Measurements from ENCODE around the gene FBXO31. TPM values are rescaled to one million over a fixed set of nuclear protein-coding genes. Genes with fewer than 3 reads are reported as not detected.
A peak's percentile ranks its signal among the peaks of the same experiment; 100 is the strongest.

FBXO31 gene
- total RNA-seq, 1 donor from 2014 or later: 93.3 TPM

DNA sequence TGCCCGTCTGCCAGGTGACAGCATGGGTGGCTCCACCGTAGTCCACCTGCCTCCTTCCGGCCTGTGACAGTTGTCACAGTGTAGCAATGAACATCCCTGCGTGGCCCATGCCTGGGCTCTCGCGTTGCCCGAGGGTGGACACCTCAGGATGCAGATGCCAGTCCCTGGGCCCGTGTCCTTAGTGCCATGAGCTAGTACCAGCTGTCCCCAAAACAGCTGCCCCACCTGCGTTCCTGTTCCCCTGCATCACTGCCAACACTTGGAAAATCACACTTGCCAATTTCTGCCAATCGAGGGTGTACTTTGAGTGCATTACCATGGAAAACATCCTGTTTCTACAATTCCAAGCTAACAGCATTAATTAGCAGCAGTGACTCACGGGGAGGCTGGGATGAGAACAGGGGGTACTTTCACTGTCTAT is 57.4 kb downstream of the FBXO31 start:
- H3K27ac ChIP-seq: no peak overlapping the region
- TF ChIP-seq, protein P1, sequence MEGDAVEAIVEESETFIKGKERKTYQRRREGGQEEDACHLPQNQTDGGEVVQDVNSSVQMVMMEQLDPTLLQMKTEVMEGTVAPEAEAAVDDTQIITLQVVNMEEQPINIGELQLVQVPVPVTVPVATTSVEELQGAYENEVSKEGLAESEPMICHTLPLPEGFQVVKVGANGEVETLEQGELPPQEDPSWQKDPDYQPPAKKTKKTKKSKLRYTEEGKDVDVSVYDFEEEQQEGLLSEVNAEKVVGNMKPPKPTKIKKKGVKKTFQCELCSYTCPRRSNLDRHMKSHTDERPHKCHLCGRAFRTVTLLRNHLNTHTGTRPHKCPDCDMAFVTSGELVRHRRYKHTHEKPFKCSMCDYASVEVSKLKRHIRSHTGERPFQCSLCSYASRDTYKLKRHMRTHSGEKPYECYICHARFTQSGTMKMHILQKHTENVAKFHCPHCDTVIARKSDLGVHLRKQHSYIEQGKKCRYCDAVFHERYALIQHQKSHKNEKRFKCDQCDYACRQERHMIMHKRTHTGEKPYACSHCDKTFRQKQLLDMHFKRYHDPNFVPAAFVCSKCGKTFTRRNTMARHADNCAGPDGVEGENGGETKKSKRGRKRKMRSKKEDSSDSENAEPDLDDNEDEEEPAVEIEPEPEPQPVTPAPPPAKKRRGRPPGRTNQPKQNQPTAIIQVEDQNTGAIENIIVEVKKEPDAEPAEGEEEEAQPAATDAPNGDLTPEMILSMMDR (IDR thresholded peaks at IDR 0.05): no peak
- peak; percentile 13 to 19 for TF ChIP-seq POLR2AphosphoS5 (IDR thresholded peaks at IDR 0.05; ENCODE audit: insufficient read depth in 1 of 2, low read depth in 1 of 2)
- peaks cover 4 to 28% of the 10 kb centered on the region in 2 donors for H3K36me3 ChIP-seq
- H3K4me1 ChIP-seq: peaks cover 13% of the 10 kb centered on the region
- no peaks in the 10 kb centered on the region for H3K27me3 ChIP-seq
- DNase-seq (ENCODE audit: extremely low spot score in 2 of 2): no peak
- intact Hi-C loops (cut with DNase I): loop anchor here (5.0 kb wide), 1 partner anchor 56 kb away; the partner anchor contains the start of gene FBXO31
- H3K4me3 ChIP-seq: no peak overlapping the region
- no peaks in the 10 kb centered on the region for H3K9me3 ChIP-seq

DNA sequence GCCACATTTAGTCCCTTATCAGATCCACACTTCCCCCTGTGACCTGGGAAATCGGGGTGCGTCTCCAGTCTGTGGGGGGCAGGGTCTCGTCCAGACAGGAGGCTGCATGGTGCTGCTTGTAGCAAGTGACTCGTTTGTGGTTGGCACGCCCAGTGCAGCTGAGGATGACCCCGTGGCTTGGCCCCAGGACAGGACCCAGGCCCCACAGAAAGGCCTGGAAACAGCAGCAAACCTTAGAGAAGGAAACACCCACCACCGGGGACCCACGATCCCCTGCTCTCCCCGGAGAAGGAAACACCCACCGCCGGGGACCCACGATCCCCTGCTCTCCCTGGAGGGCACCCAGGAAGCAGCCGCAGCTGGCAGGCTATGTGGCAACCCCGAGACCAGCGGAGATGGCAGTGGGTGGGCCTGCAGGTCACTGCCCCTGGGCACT is 58.1 kb downstream of the FBXO31 start:
- Histone ChIP-seq H3K9me3 (no peaks in the 10 kb centered on the region), H3K4me3 (no peak overlapping the region), H3K27me3 (no peaks in the 10 kb centered on the region), H3K27ac (no peak overlapping the region), H3K4me1 (peaks cover 13% of the 10 kb centered on the region), H3K36me3 (peaks cover under 1 to 21% of the 10 kb centered on the region in 2 donors)
- TF ChIP-seq POLR2A (IDR thresholded peaks at IDR 0.05): no peak
- no peak for TF ChIP-seq POLR2AphosphoS5 (IDR thresholded peaks at IDR 0.05; ENCODE audit: insufficient read depth in 1 of 2, low read depth in 1 of 2)
- TF ChIP-seq, protein P1 (IDR thresholded peaks at IDR 0.05): no peak
- intact Hi-C loops (cut with DNase I): loop anchor here (5.0 kb wide), 1 partner anchor 57 kb away; the partner anchor contains the start of gene FBXO31
- no peak for DNase-seq (ENCODE audit: extremely low spot score in 2 of 2)

DNA sequence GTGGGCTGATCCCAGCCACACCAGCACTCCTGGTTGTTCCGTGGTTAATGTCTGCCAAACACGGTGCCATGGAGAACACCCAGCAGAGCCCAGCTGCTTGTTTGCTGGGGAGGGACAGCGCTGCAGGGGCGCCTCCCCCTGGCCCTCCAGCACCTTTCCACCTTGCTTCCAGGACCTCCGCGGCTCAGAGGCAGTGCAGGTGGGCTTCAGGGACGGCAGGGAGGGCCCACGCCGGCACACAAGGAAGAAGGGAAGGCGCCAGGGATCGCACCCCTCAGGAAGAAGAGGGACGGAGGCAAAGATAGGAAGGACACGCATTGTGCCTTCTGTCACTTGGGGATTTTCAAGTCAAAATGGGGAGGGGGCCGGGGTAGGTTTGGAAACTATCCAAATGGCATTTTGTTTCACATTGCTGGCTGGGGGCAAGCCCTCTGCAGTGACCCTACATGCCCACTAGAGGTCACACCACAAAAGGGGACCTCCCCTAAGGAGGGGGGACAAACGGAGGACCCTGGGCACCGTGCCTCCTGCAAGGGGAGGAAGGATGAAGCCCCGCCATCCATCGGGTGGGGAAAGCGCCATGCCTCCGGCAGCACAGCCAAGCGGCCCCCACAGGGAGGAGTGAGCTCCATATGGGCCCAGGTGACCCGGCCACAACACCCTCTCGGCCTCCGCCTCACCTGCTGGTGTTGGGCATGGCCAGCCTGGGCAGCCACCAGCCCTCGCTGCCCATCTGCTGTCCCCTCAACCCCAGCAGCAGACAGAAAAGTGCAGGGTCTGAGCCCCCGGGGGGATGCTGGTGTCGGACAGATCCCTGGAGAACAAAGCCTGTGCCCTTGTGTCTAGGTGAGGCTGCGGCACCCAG is 58.9 kb downstream of the FBXO31 start:
- intact Hi-C loops (cut with DNase I): loop anchor here (5.0 kb wide), 1 partner anchor 58 kb away; the partner anchor contains the start of gene FBXO31

GRCh38 chr16:87323727-87324410 is 59.7 kb downstream of the FBXO31 start:
- intact Hi-C loops (cut with DNase I): no loop called here
- H3K9me3 ChIP-seq: no peaks in the 10 kb centered on the region
- TF ChIP-seq POLR2A (IDR thresholded peaks at IDR 0.05) (no peak), POLR2AphosphoS5 (IDR thresholded peaks at IDR 0.05; ENCODE audit: insufficient read depth in 1 of 2, low read depth in 1 of 2) (no peak)
- TF ChIP-seq, protein P1 (IDR thresholded peaks at IDR 0.05): no peak

More for the DNA sequence above, 58.9 kb downstream of the FBXO31 start:
- no peaks in the 10 kb centered on the region for H3K9me3 ChIP-seq
- H3K4me1 ChIP-seq: peaks cover 13% of the 10 kb centered on the region
- peak overlapping the region; percentile 22 for H3K27ac ChIP-seq
- peaks cover 0 to 15% of the 10 kb centered on the region in 2 donors for H3K36me3 ChIP-seq
- TF ChIP-seq POLR2A (IDR thresholded peaks at IDR 0.05): no peak
- TF ChIP-seq, protein P1 (IDR thresholded peaks at IDR 0.05): peak in 2 of 3 experiments; percentile 42 to 58
- no peaks in the 10 kb centered on the region for H3K27me3 ChIP-seq
- DNase-seq (ENCODE audit: extremely low spot score in 2 of 2): no peak
- H3K4me3 ChIP-seq: no peak overlapping the region

More at GRCh38 chr16:87323727-87324410, 59.7 kb downstream of the FBXO31 start:
- Histone ChIP-seq H3K27me3 (no peaks in the 10 kb centered on the region), H3K36me3 (peaks cover 0 to 9% of the 10 kb centered on the region in 2 donors), H3K4me3 (no peak overlapping the region), H3K4me1 (peaks cover 16% of the 10 kb centered on the region), H3K27ac (no peak overlapping the region)
- DNase-seq (ENCODE audit: extremely low spot score in 2 of 2): no peak
